ENCODE results near the gene ARHGAP19. TPM values are rescaled to one million over a fixed set of nuclear protein-coding genes. Genes with fewer than 3 reads are reported as not detected.

ARHGAP19 gene
- total RNA-seq, 2 experiments from 2014 or later: 53.2 to 54.2 TPM

DNA sequence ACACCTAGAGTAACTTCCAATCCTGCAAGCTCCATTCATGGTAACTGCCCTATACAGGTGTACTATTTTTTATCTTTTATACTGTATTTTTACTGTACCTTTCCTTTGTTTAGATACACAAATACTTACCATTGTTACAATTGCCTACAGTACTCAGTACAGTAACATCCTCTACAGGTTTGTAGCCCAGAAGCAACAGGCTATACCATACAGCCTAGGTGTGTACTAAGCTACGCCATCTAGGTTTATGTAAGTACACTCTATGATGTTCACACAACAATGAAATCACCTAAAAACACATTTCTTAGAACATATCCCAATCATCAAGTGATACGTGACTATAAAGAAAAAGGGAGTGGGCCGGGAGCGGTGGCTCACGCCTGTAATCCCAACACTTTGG, 53.6 kb downstream of the ARHGAP19 start:
- ChIA-PET CTCF (interaction anchor here (1.1 to 6.5 kb wide), 5 partner anchors 10 to 165 kb away, joined by 4 to 81 read pairs (median 5); no protein-coding TSS in a partner anchor), POLR2A (no interaction called here)
- Mint-ChIP-seq H3K27ac (no peak overlapping the region), H3K27me3 (no peaks in the 10 kb centered on the region), H3K36me3 (peaks cover 14% of the 10 kb centered on the region), H3K4me1 (ENCODE audit: low read depth) (no peaks in the 10 kb centered on the region), H3K9me3 (no peaks in the 10 kb centered on the region), H3K4me3 (no peak overlapping the region)
- DNase-seq: no peak
- intact Hi-C loops (cut with micrococcal nuclease): no loop called here

DNA sequence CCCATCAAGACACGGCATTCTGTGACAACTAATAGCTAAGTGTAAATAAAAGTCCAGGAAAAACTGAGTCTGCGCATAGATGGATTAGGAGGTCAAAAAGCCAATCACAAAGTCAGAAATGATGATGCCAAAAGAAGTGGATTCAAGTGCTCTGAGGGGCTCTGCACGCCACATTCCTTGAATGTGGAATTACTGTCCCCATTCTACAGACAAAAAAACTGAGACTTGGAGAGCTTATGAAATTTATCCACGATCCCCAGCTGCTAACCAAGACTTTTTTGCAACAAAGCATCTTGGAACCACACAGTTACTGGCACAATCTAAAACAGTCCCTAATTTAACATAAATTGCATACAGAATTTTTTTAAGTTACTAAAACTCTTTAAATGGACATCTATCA, 57.1 kb downstream of the ARHGAP19 start:
- Mint-ChIP-seq H3K27ac (no peak overlapping the region), H3K4me3 (no peak overlapping the region), H3K4me1 (ENCODE audit: low read depth) (peaks cover 8% of the 10 kb centered on the region), H3K36me3 (peaks cover 14% of the 10 kb centered on the region), H3K9me3 (no peaks in the 10 kb centered on the region), H3K27me3 (no peaks in the 10 kb centered on the region)
- CTCF ChIA-PET: interaction anchor here (1.0 to 6.5 kb wide), 16 partner anchors 10 to 455 kb away, joined by 3 to 81 read pairs (median 6); no protein-coding TSS in a partner anchor
- POLR2A ChIA-PET: no interaction called here
- intact Hi-C loops (cut with micrococcal nuclease): no loop called here
- no peak for DNase-seq

DNA sequence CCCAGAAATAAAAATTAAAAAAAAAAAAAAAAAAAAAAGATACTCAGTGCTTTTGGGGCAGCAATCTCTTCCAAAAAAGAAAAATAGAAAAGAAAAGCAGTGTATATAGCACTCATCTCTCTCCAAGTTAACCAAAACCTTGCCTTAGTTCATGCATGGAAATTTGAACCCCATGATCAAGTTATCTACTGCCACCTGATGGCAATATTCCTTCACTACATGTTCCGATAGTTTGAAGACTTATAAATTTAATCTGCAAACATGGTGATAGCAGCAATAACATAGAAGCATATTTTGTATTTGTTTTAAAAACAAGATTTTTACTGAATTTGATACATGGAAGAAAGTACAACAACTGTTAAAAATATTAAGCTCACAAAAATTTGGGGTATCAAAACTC, 58.0 kb downstream of the ARHGAP19 start:
- Mint-ChIP-seq H3K27ac (no peak overlapping the region), H3K36me3 (peaks cover 21% of the 10 kb centered on the region), H3K27me3 (no peaks in the 10 kb centered on the region), H3K4me3 (no peak overlapping the region), H3K4me1 (ENCODE audit: low read depth) (peaks cover 18% of the 10 kb centered on the region), H3K9me3 (no peaks in the 10 kb centered on the region)
- no peak for DNase-seq
- ChIA-PET POLR2A (no interaction called here), CTCF (interaction anchor here (0.8 to 6.5 kb wide), 21 partner anchors 9 to 859 kb away, joined by 3 to 81 read pairs (median 5); no protein-coding TSS in a partner anchor)
- intact Hi-C loops (cut with micrococcal nuclease): loop anchor here (1.0 kb wide), 1 partner anchor 161 kb away; no protein-coding TSS in a partner anchor

- H3K9me3 Mint-ChIP-seq: no peaks in the 10 kb centered on the region
- H3K4me3 Mint-ChIP-seq: no peak overlapping the region
- intact Hi-C loops (cut with micrococcal nuclease): loop anchor here (1.0 kb wide), 1 partner anchor 12 kb away; no protein-coding TSS in a partner anchor
- H3K27ac Mint-ChIP-seq: peak overlapping the region; percentile 52
- ChIA-PET POLR2A (interaction anchor here (2.5 kb wide), 1 partner anchor 12 kb away, joined by 17 read pairs; no protein-coding TSS in a partner anchor), CTCF (interaction anchor here (0.7 to 2.6 kb wide), 5 partner anchors 14 to 193 kb away, joined by 3 to 16 read pairs (median 7); no protein-coding TSS in a partner anchor)
- DNase-seq: no peak
- H3K27me3 Mint-ChIP-seq: no peaks in the 10 kb centered on the region
- H3K36me3 Mint-ChIP-seq: peaks cover 33% of the 10 kb centered on the region
- peaks cover 21% of the 10 kb centered on the region for H3K4me1 Mint-ChIP-seq (ENCODE audit: low read depth)
These were observed 62.3 kb downstream of the ARHGAP19 start for GRCh38 chr10:97230146-97230545.

DNA sequence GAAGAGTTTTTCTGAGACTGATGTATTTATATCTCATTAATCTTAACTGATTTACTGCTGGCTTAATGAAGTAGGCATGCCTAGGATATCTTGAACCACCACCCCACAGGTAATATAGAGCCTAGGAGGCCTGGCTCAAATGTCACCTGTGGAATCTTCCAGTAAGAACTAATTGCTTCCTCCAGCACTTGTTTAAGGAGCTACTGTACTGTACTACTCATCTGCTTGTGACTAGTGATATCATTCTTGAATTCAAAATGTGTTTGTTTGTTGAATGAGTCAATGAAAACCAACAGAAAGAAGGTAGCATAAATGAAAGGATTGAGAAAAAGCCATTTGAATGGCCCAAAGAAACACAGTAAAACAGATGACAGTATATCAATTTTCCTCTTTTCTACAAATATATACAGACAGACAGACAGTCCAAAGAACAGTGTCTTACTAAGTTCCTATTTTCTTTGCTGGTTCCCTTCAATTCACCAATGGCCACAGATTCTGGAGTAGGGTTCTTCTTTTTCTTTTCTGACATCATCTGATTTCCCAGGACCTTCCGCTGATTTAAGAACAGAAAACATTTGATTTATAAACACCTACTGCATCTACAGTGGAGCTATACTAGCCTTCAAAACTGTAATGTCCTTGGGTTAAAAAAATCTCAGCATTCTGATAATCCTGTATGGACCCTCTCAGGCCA, 63.0 kb downstream of the ARHGAP19 start:
- H3K36me3 Mint-ChIP-seq: peaks cover 36% of the 10 kb centered on the region
- no peaks in the 10 kb centered on the region for H3K27me3 Mint-ChIP-seq
- ChIA-PET CTCF (interaction anchor here (0.7 to 2.6 kb wide), 5 partner anchors 12 to 192 kb away, joined by 3 to 16 read pairs (median 5); no protein-coding TSS in a partner anchor), POLR2A (interaction anchor here (2.5 kb wide), 1 partner anchor 11 kb away, joined by 17 read pairs; no protein-coding TSS in a partner anchor)
- no peak overlapping the region for H3K4me3 Mint-ChIP-seq
- intact Hi-C loops (cut with micrococcal nuclease): loop anchor here (1.0 kb wide), 1 partner anchor 11 kb away; no protein-coding TSS in a partner anchor
- peak overlapping the region; percentile 61 for H3K27ac Mint-ChIP-seq
- peaks cover 28% of the 10 kb centered on the region for H3K4me1 Mint-ChIP-seq (ENCODE audit: low read depth)
- DNase-seq: no peak
- no peaks in the 10 kb centered on the region for H3K9me3 Mint-ChIP-seq

DNA sequence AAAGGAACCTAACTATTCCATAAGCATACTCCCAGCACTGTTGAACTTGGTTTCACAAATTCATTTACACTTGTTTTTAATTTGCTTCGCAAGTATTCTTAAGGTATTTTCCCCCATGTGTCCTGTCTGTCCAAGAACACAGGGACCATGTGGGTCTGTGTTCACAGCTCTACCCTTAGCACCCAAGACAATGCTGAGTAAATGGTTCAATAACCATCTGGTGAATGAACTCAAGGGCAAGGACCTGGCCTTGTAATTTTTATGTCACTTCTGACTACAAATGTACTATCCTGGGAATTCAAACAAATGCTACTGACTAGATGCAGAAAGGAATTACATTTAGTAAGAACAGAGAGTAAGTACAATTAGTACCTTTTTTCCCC, 63.7 kb downstream of the ARHGAP19 start:
- Mint-ChIP-seq H3K36me3 (peaks cover 33% of the 10 kb centered on the region), H3K27ac (no peak overlapping the region), H3K9me3 (no peaks in the 10 kb centered on the region), H3K27me3 (no peaks in the 10 kb centered on the region), H3K4me1 (ENCODE audit: low read depth) (peaks cover 30% of the 10 kb centered on the region), H3K4me3 (no peak overlapping the region)
- no peak for DNase-seq
- ChIA-PET POLR2A (no interaction called here), CTCF (interaction anchor here (1.3 to 2.4 kb wide), 2 partner anchors 11 to 156 kb away, joined by 3 to 10 read pairs; no protein-coding TSS in a partner anchor)
- intact Hi-C loops (cut with micrococcal nuclease): no loop called here

DNA sequence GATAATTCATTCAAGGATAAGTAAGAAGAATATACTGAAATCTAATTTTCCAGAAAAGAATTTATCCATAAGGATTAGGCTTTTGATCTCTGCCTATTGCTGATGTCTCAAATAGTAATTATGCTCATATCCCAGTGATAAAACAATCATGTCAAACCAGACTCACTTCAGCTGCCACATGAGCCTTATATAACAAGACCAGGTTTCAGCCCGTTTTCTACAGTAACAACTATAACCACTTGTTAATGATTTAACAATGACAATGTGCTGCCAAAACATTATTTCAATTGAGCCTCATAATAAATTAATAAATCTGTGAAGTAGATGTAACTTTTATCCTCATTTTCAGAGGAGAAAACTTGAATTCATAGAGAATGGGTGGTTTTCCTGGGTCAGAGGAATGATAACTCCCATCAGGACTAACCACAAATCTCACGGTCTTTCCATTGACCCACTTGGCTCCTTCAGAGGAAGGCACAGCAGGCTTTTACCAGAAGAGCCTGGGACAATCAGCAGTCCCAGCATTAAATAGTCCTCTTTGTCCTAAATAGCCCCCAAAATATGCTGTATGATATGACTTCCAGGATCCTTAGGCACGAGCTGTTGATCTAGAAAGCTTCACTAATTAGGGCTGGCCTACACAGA, 64.2 kb downstream of the ARHGAP19 start:
- intact Hi-C loops (cut with micrococcal nuclease): no loop called here
- no peak for DNase-seq
- peaks cover 30% of the 10 kb centered on the region for H3K4me1 Mint-ChIP-seq (ENCODE audit: low read depth)
- ChIA-PET CTCF (interaction anchor here (1.3 to 2.4 kb wide), 3 partner anchors 11 to 156 kb away, joined by 3 to 10 read pairs (median 6); no protein-coding TSS in a partner anchor), POLR2A (no interaction called here)
- no peak overlapping the region for H3K27ac Mint-ChIP-seq
- H3K9me3 Mint-ChIP-seq: no peaks in the 10 kb centered on the region
- no peak overlapping the region for H3K4me3 Mint-ChIP-seq
- H3K36me3 Mint-ChIP-seq: peaks cover 33% of the 10 kb centered on the region
- no peaks in the 10 kb centered on the region for H3K27me3 Mint-ChIP-seq

DNA sequence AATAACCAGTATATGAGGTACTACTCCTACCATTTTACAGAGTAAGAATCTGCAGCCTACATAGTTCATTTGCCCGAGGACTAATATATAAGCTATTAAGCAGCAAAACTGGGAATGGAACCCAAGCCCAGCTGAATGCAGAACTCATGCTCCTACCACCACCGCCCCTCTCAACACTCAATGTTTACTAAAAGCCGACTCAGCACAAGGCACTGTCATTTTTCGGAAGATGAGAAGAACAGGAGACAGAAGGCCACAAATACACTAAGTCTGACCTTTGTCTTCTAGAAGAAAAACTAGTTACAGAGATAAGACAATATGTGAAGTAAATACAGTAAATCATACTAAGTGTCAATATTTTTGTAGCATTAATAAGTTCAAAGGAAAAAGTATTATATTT, 66.0 kb downstream of the ARHGAP19 start:
- H3K9me3 Mint-ChIP-seq: no peaks in the 10 kb centered on the region
- H3K4me1 Mint-ChIP-seq (ENCODE audit: low read depth): peaks cover 28% of the 10 kb centered on the region
- ChIA-PET POLR2A (no interaction called here), CTCF (interaction anchor here (0.6 to 3.2 kb wide), 7 partner anchors 8 to 189 kb away, joined by 3 to 15 read pairs (median 4); no protein-coding TSS in a partner anchor)
- H3K27me3 Mint-ChIP-seq: no peaks in the 10 kb centered on the region
- peaks cover 30% of the 10 kb centered on the region for H3K36me3 Mint-ChIP-seq
- intact Hi-C loops (cut with micrococcal nuclease): no loop called here
- H3K4me3 Mint-ChIP-seq: no peak overlapping the region
- no peak for DNase-seq
- H3K27ac Mint-ChIP-seq: no peak overlapping the region

- ChIA-PET POLR2A (no interaction called here), CTCF (interaction anchor here (1.7 to 3.2 kb wide), 4 partner anchors 10 to 187 kb away, joined by 4 to 15 read pairs (median 10); no protein-coding TSS in a partner anchor)
- intact Hi-C loops (cut with micrococcal nuclease): no loop called here
- peak overlapping the region; percentile 16 for H3K27ac Mint-ChIP-seq
- H3K36me3 Mint-ChIP-seq: peaks cover 31% of the 10 kb centered on the region
- H3K4me3 Mint-ChIP-seq: no peak overlapping the region
- no peaks in the 10 kb centered on the region for H3K27me3 Mint-ChIP-seq
- H3K4me1 Mint-ChIP-seq (ENCODE audit: low read depth): peaks cover 19% of the 10 kb centered on the region
- H3K9me3 Mint-ChIP-seq: no peaks in the 10 kb centered on the region
- peak; percentile 39 for DNase-seq
These were observed 67.7 kb downstream of the ARHGAP19 start for GRCh38 chr10:97224483-97225435.

GRCh38 chr10:97222326-97222961, 70.0 kb downstream of the ARHGAP19 start:
- CTCF ChIA-PET: interaction anchor here (1.3 to 6.5 kb wide), 4 partner anchors 12 to 150 kb away, joined by 3 to 46 read pairs (median 6); no protein-coding TSS in a partner anchor
- DNase-seq: no peak
- peaks cover 22% of the 10 kb centered on the region for H3K36me3 Mint-ChIP-seq
- H3K27me3 Mint-ChIP-seq: no peaks in the 10 kb centered on the region
- POLR2A ChIA-PET: no interaction called here
- H3K9me3 Mint-ChIP-seq: no peaks in the 10 kb centered on the region
- H3K4me3 Mint-ChIP-seq: no peak overlapping the region
- H3K27ac Mint-ChIP-seq: no peak overlapping the region
- peaks cover 29% of the 10 kb centered on the region for H3K4me1 Mint-ChIP-seq (ENCODE audit: low read depth)
- intact Hi-C loops (cut with micrococcal nuclease): no loop called here

GRCh38 chr10:97220355-97220754, 72.1 kb downstream of the ARHGAP19 start:
- peaks cover 18% of the 10 kb centered on the region for H3K36me3 Mint-ChIP-seq
- H3K27ac Mint-ChIP-seq: no peak overlapping the region
- intact Hi-C loops (cut with micrococcal nuclease): no loop called here
- no peak overlapping the region for H3K4me3 Mint-ChIP-seq
- no peaks in the 10 kb centered on the region for H3K27me3 Mint-ChIP-seq
- no peaks in the 10 kb centered on the region for H3K9me3 Mint-ChIP-seq
- no peak for DNase-seq
- CTCF ChIA-PET: interaction anchor here (0.9 to 6.5 kb wide), 4 partner anchors 11 to 148 kb away, joined by 4 to 46 read pairs (median 6); no protein-coding TSS in a partner anchor
- POLR2A ChIA-PET: no interaction called here
- peaks cover 39% of the 10 kb centered on the region for H3K4me1 Mint-ChIP-seq (ENCODE audit: low read depth)

Data from activated CD4-positive, alpha-beta memory T cell treated with anti-CD3 and anti-CD28 coated beads for 36 hours (primary cell).